H1 (cell line): Measurements from ENCODE around the gene NELL2. TPM values are rescaled to one million over a fixed set of nuclear protein-coding genes. Genes with fewer than 3 reads are reported as not detected.

Experiments
- CTCF ChIA-PET: fragments of 300-600 bp; sonication (Branson Sonifier 250); formaldehyde crosslinking; loops from one replicate; lab custom pipeline; 2021; ENCODE audit not compliant: partially characterized antibody; lab: Charles Lee
- POLR2A ChIA-PET: fragments of 300-600 bp; sonication (Branson Sonifier 250); formaldehyde crosslinking; loops from one replicate; lab custom pipeline; 2021; ENCODE audit warnings: inconsistent platforms; ENCODE audit not compliant: partially characterized antibody; lab: Charles Lee
- DNase-seq, 2 experiments: peaks; one replicate each; pipeline versions ENCODE4 v3.0.0 to v3.0.0-alpha.2; 2010 to 2022; ENCODE audit warnings: low spot score in 2 of 2, low read depth in 1 of 2, mixed read lengths in 1 of 2
- FAIRE-seq: peaks from 2 replicates; lab custom pipeline; 2011; peaks lifted over from hg19 to GRCh38; lab: Jason Lieb, UNC
- H2AFZ ChIP-seq: 2 replicates; pipeline ENCODE4 v1.8.1; 2012; ENCODE audit warnings: low read length, inconsistent platforms
- H2AK5ac ChIP-seq: 2 replicates; pipeline ENCODE4 v1.6.1; 2013; ENCODE audit warnings: low read depth, low read length
- H2BK120ac ChIP-seq: replicated peaks from 2 replicates; pipeline ENCODE3; 2013; ENCODE audit warnings: low read depth, low read length, inconsistent platforms
- H2BK12ac ChIP-seq: 2 replicates; pipeline ENCODE4 v1.6.1; 2013; ENCODE audit warnings: low read depth, low read length
- H2BK15ac ChIP-seq: 2 replicates; pipeline ENCODE4 v1.6.1; 2013; ENCODE audit warnings: low read length
- H2BK20ac ChIP-seq: 2 replicates; pipeline ENCODE4 v1.6.1; 2013; ENCODE audit warnings: low read length
- H2BK5ac ChIP-seq: 2 replicates; pipeline ENCODE4 v1.6.1; 2013; ENCODE audit warnings: low read depth, low read length
- H3K14ac ChIP-seq: 2 replicates; pipeline ENCODE4 v1.6.1; 2013; ENCODE audit warnings: inconsistent platforms; ENCODE audit not compliant: insufficient read length
- H3K18ac ChIP-seq: 2 replicates; pipeline ENCODE4 v1.6.1; 2013; ENCODE audit warnings: low read length; ENCODE audit errors: extremely low read depth
- H3K23ac ChIP-seq: 2 replicates; pipeline ENCODE4 v1.6.1; 2013; ENCODE audit warnings: inconsistent platforms; ENCODE audit not compliant: insufficient read length
- H3K23me2 ChIP-seq: 2 replicates; pipeline ENCODE4 v1.6.1; 2013; ENCODE audit warnings: low read depth, low read length
- H3K27ac ChIP-seq: 2 replicates; pipeline ENCODE4 v1.6.1; 2011; ENCODE audit warnings: low read depth, low read length, inconsistent platforms
- H3K27me3 ChIP-seq, 4 experiments: replicated peaks in 1 of 4; 1 replicate in 1 of 4; 2 replicates in 3 of 4; pipeline versions ENCODE4 v1.6.1 to v1.8.1; 2011 to 2013; ENCODE audit warnings: low read length in 3 of 4, mild to moderate bottlenecking in 3 of 4, inconsistent platforms in 2 of 4, mixed read lengths in 2 of 4, moderate library complexity in 1 of 4; ENCODE audit not compliant: control insufficient read depth in 3 of 4, insufficient read depth in 3 of 4; ENCODE audit errors: extremely low read depth in 1 of 4
- H3K36me3 ChIP-seq, 4 experiments: 2 replicates each; pipeline versions ENCODE4 v1.6.1 to v1.8.1; 2011 to 2013; ENCODE audit warnings: mild to moderate bottlenecking in 4 of 4, low read length in 3 of 4, moderate library complexity in 2 of 4, control low read depth in 1 of 4, inconsistent platforms in 1 of 4; ENCODE audit not compliant: insufficient read depth in 4 of 4, control insufficient read depth in 2 of 4
- H3K4ac ChIP-seq: replicated peaks from 2 replicates; pipeline ENCODE3; 2013; ENCODE audit warnings: low read length, low read depth, mixed read lengths, inconsistent platforms; ENCODE audit not compliant: insufficient read length
- H3K4me1 ChIP-seq, 4 experiments: replicated peaks in 1 of 4; 1 replicate in 1 of 4; 2 replicates in 3 of 4; pipeline versions ENCODE4 v1.6.1 to v1.8.1; 2011 to 2013; ENCODE audit warnings: low read length in 3 of 4, inconsistent platforms in 2 of 4, mixed read lengths in 1 of 4; ENCODE audit not compliant: insufficient read depth in 4 of 4, control insufficient read depth in 3 of 4
- H3K4me2 ChIP-seq, 2 experiments: 2 replicates each; pipeline versions ENCODE4 v1.6.1 to v1.8.1; 2011 to 2013; ENCODE audit warnings: low read depth in 2 of 2, low read length in 2 of 2, control low read depth in 1 of 2, inconsistent platforms in 1 of 2, mild to moderate bottlenecking in 1 of 2; ENCODE audit not compliant: insufficient read depth in 1 of 2
- H3K4me3 ChIP-seq, 4 experiments: fragments of 200-600, 300-600 bp in 1 of 4; sonication (generic), shearing (Covaris generic), sonication (Bioruptor Twin) in 1 of 4; 2 replicates each; pipeline versions ENCODE4 v1.5.1 to v1.8.1; 2011 to 2016; ENCODE audit warnings: low read length in 4 of 4, low read depth in 3 of 4, control low read depth in 2 of 4, inconsistent platforms in 2 of 4, mild to moderate bottlenecking in 2 of 4, mixed read lengths in 1 of 4, moderate library complexity in 1 of 4; ENCODE audit not compliant: insufficient read depth in 2 of 4; ENCODE audit errors: extremely low read depth in 1 of 4
- H3K56ac ChIP-seq: replicated peaks from 2 replicates; pipeline ENCODE3; 2013; ENCODE audit warnings: low read depth, mild to moderate bottlenecking, mixed read lengths, low read length, inconsistent platforms; ENCODE audit not compliant: insufficient read length
- H3K79me1 ChIP-seq: 2 replicates; pipeline ENCODE4 v1.6.1; 2013; ENCODE audit warnings: low read depth, low read length, control low read depth
- H3K79me2 ChIP-seq, 2 experiments: 2 replicates each; pipeline versions ENCODE4 v1.6.1 to v1.8.1; 2012 to 2013; ENCODE audit warnings: low read length in 2 of 2, mild to moderate bottlenecking in 2 of 2, inconsistent platforms in 1 of 2; ENCODE audit not compliant: insufficient read depth in 2 of 2, control insufficient read depth in 1 of 2
- H3K9ac ChIP-seq, 4 experiments: replicated peaks in 1 of 4; 1 replicate in 1 of 4; 2 replicates in 3 of 4; pipeline versions ENCODE4 v1.6.1 to v1.8.1; 2011 to 2013; ENCODE audit warnings: low read depth in 3 of 4, low read length in 3 of 4, control low read depth in 2 of 4, mild to moderate bottlenecking in 2 of 4, moderate library complexity in 2 of 4, inconsistent platforms in 1 of 4; ENCODE audit errors: extremely low read depth in 1 of 4
- H3K9me3 ChIP-seq, 2 experiments: 2 replicates each; pipeline versions ENCODE4 v1.6.1 to v1.8.1; 2012 to 2013; ENCODE audit warnings: mild to moderate bottlenecking in 2 of 2, moderate library complexity in 2 of 2, control low read depth in 1 of 2, inconsistent platforms in 1 of 2, low read depth in 1 of 2, low read length in 1 of 2, mixed read lengths in 1 of 2; ENCODE audit not compliant: insufficient read depth in 2 of 2
- H4K20me1 ChIP-seq, 2 experiments: replicated peaks in 1 of 2; 2 replicates each; pipeline versions ENCODE3 to v1.8.1; 2011 to 2013; ENCODE audit warnings: inconsistent platforms in 2 of 2, low read length in 2 of 2, mild to moderate bottlenecking in 1 of 2; ENCODE audit not compliant: insufficient read depth in 2 of 2, control insufficient read depth in 1 of 2
- H4K5ac ChIP-seq: 2 replicates; pipeline ENCODE4 v1.6.1; 2013; ENCODE audit warnings: low read length, low read depth, mixed read lengths, inconsistent platforms; ENCODE audit not compliant: insufficient read length
- H4K8ac ChIP-seq: 2 replicates; pipeline ENCODE4 v1.8.0; 2013; ENCODE audit warnings: mild to moderate bottlenecking, moderate library complexity, low read length, inconsistent platforms; ENCODE audit not compliant: insufficient read depth; ENCODE audit errors: extremely low read depth
- H4K91ac ChIP-seq: replicated peaks from 2 replicates; pipeline ENCODE3; 2013; ENCODE audit warnings: low read length, mixed read lengths, inconsistent platforms; ENCODE audit not compliant: insufficient read length
- MAFK ChIP-seq: IDR thresholded peaks from 2 replicates; pipeline ENCODE4 v1.6.1; 2012; ENCODE audit warnings: low read depth, mild to moderate bottlenecking, improper control_type of control experiment, low read length
- WGBS, 2 experiments: shearing (Covaris generic) in 1 of 2; methylation state at CpG; one replicate each; pipeline versions ENCODE4 v1.1.6 to v1.1.7; 2013 to 2015; ENCODE audit warnings: low lambda C conversion rate in 2 of 2, mixed read lengths in 2 of 2, inconsistent platforms in 1 of 2, low coverage in 1 of 2, missing lambda C conversion rate in 1 of 2; ENCODE audit not compliant: insufficient replicate concordance in 2 of 2, insufficient coverage in 1 of 2, insufficient read length in 1 of 2; ENCODE audit errors: extremely low coverage in 1 of 2, missing lambda C conversion rate in 1 of 2; 5-methylcytosine and 5-hydroxymethylcytosine counted together
- polyA plus RNA-seq, 7 experiments: library from polyadenylated mRNA; depleted of rRNA in 3 of 7; stranded (reverse) in 5 of 7; unstranded in 2 of 7; fragments of >200 nt in 5 of 7; fragments of 200-250 nt in 2 of 7; gene quantifications; 1 replicate in 5 of 7; 2 replicates in 1 of 7; 4 replicates in 1 of 7; pipeline versions ENCODE4 v1.2.1 to v1.2.3, GENCODE V29; 2011 to 2013; ENCODE audit warnings: missing spikeins in 2 of 7, mixed read lengths in 2 of 7
- total RNA-seq: library from RNA; stranded (reverse); fragmentation: NEBNext Ultra II Directional; extraction: Animal tissue kit (Norgen Biotek cat#: 25700); gene quantifications from 2 replicates; pipeline ENCODE4 v1.2.1, GENCODE V29; 2021

NELL2 gene
- total and polyA plus RNA-seq, 2 of the 8 experiments (the other 6 are each of a cell fraction or from before 2014, with no cell fraction given) = 54.2 to 56.8 TPM

DNA sequence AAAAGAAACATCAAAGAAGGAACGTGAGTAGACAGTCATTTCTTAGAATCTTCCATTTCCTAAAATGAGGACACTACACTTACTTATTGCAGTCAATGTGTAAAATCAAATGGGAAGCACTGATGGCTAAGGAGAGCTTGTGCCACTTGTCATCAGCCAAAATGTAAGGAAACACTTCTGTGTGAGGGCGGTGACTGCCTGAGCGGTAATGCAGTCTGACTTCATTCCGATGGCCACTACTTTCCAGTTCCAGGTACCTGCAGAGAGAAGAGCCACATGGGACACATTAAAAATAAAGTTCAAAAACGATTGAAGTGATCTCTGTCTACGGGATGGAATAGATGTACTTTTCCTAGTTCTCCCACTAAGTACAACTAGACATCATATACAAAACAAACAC, 96.3 kb downstream of the NELL2 start:
- H4K8ac ChIP-seq = no peak overlapping the region
- no peaks in the 10 kb centered on the region for H4K20me1 ChIP-seq
- H3K4me2 ChIP-seq = no peak overlapping the region
- DNase-seq = no peak
- H3K79me2 ChIP-seq = peaks cover 0 to 25% of the 10 kb centered on the region in 2 experiments; a peak in 2 of 4 replicates
- peaks cover 0 to 2% (median 0%) of the 10 kb centered on the region in 4 experiments; a peak in 1 of 7 replicates for H3K4me1 ChIP-seq
- H3K27me3 ChIP-seq = no peaks in the 10 kb centered on the region
- H2BK12ac ChIP-seq = no peak overlapping the region
- H4K91ac ChIP-seq = no peak overlapping the region
- H3K4ac ChIP-seq = no peak overlapping the region
- POLR2A ChIA-PET = no interaction called here
- FAIRE-seq = no peak
- no peak overlapping the region for H3K4me3 ChIP-seq
- H2BK120ac ChIP-seq = no peak overlapping the region
- no peak overlapping the region for H2BK5ac ChIP-seq
- H2AFZ ChIP-seq = no peak overlapping the region
- H2BK20ac ChIP-seq = no peak overlapping the region
- H3K18ac ChIP-seq = no peak overlapping the region
- H3K9ac ChIP-seq = no peak overlapping the region
- no peaks in the 10 kb centered on the region for H3K9me3 ChIP-seq
- H3K27ac ChIP-seq = no peak overlapping the region
- no peak overlapping the region for H3K23ac ChIP-seq
- no peak overlapping the region for H2BK15ac ChIP-seq
- no peaks in the 10 kb centered on the region; a peak in 2 of 8 replicates for H3K36me3 ChIP-seq
- H3K79me1 ChIP-seq = no peaks in the 10 kb centered on the region
- 85% methylated on average over 6 of the region's 6 CpGs; no CpG with 5 or more reads in 1 of the 2 experiments for WGBS, 2 experiments
- no peak overlapping the region for H4K5ac ChIP-seq
- no peak overlapping the region for H3K14ac ChIP-seq
- CTCF ChIA-PET = interaction anchor here (1.1 kb wide), 1 partner anchor 95 kb away, joined by 4 read pairs; no protein-coding TSS in a partner anchor
- no peak overlapping the region for H2AK5ac ChIP-seq
- no peak overlapping the region for H3K56ac ChIP-seq
- no peaks in the 10 kb centered on the region for H3K23me2 ChIP-seq
- TF ChIP-seq MAFK = no peak
